A549 (cell line): ENCODE data around the gene OSBPL8. TPM values are rescaled to one million over a fixed set of nuclear protein-coding genes. Genes with fewer than 3 reads are reported as not detected.
A peak's percentile ranks its signal among the peaks of the same experiment; 100 is the strongest.

ENCODE experiments used
- ATAC-seq, 2 experiments: fragments of 200-7000 bp in 1 of 2; fragments of >200 bp in 1 of 2; cut with Nextera tagmentation in 1 of 2; cut with Tn5 transposase in 1 of 2; 3 replicates each; pipeline versions ENCODE4 v1.8.0 to v1.9.1; 2018 to 2020; ENCODE audit warnings: mild to moderate bottlenecking in 1 of 2, moderate library complexity in 1 of 2
- CTCF ChIA-PET: fragments of 300-600 bp; sonication (Branson Sonifier 250); formaldehyde crosslinking; extraction: SDS; loops from one replicate; lab custom pipeline; 2021; ENCODE audit warnings: antibody characterized with exemption, inconsistent platforms; lab: Yijun Ruan, JAX
- POLR2A ChIA-PET: fragments of 350-600 bp; formaldehyde crosslinking; extraction: SDS; loops from one replicate; lab custom pipeline; 2021; ENCODE audit warnings: antibody characterized with exemption, inconsistent platforms; lab: Yijun Ruan, JAX
- DNase-seq, 2 experiments: peaks; one replicate each; pipeline versions ENCODE4 v3.0.0 to v3.0.0-alpha.2; 2011 to 2016; ENCODE audit warnings: low read depth in 1 of 2, low spot score in 1 of 2
- FAIRE-seq: peaks from 2 replicates; lab custom pipeline; 2011; peaks lifted over from hg19 to GRCh38; lab: Jason Lieb, UNC
- H3K27ac ChIP-seq, 2 experiments: fragments of >200 bp; sonication (Bioruptor Twin); formaldehyde crosslinking; 3 replicates each; pipeline ENCODE4 v1.5.1; 2016 to 2017
- H3K4me1 ChIP-seq: fragments of >200 bp; sonication (Bioruptor Twin); formaldehyde crosslinking; 3 replicates; pipeline ENCODE4 v1.6.1; 2016
- H3K4me2 ChIP-seq: fragments of >200 bp; sonication (Bioruptor Twin); formaldehyde crosslinking; 3 replicates; pipeline ENCODE4 v1.6.1; 2016
- H3K4me3 ChIP-seq: fragments of >200 bp; sonication (Bioruptor Twin); formaldehyde crosslinking; 3 replicates; pipeline ENCODE4 v1.5.1; 2016
- H3K9me3 ChIP-seq: fragments of >200 bp; sonication (Bioruptor Twin); formaldehyde crosslinking; 3 replicates; pipeline ENCODE4 v1.6.1; 2016
- ATOH8 ChIP-seq: fragments of 250-450 bp; sonication (Bioruptor Pico); IDR thresholded peaks from 2 replicates; pipeline ENCODE4 v1.5.0; 2020; ENCODE audit warnings: low read depth, mild to moderate bottlenecking, moderate library complexity
- CEBPB ChIP-seq, 2 experiments: fragments of >200 bp in 1 of 2; sonication (Bioruptor Twin) in 1 of 2; formaldehyde crosslinking in 1 of 2; IDR thresholded peaks; 2 replicates each; pipeline ENCODE4 v1.6.1; 2012 to 2016
- CHD2 ChIP-seq: fragments of 150-350 bp; IDR thresholded peaks from 2 replicates; pipeline ENCODE4 v1.6.1; 2014; ENCODE audit warnings: low read length; ENCODE audit not compliant: partially characterized antibody
- EP300 ChIP-seq, 2 experiments: fragments of >200 bp; sonication (Bioruptor Twin); formaldehyde crosslinking; IDR thresholded peaks; 2 replicates in 1 of 2; 3 replicates in 1 of 2; pipeline ENCODE4 v1.6.1; 2016 to 2017
- FOSL2 ChIP-seq, 2 experiments: fragments of 450-650 bp in 1 of 2; fragments of >200 bp in 1 of 2; sonication (Bioruptor Twin) in 1 of 2; formaldehyde crosslinking; IDR thresholded peaks; 2 replicates each; pipeline versions ENCODE4 v1.5.0 to v1.6.1; 2016 to 2020; ENCODE audit warnings: mild to moderate bottlenecking in 1 of 2, moderate library complexity in 1 of 2
- FOXS1 ChIP-seq: fragments of 250-450 bp; sonication (Bioruptor Pico); IDR thresholded peaks from 2 replicates; pipeline ENCODE4 v1.5.0; 2020; ENCODE audit warnings: mild to moderate bottlenecking, moderate library complexity
- HDAC2 ChIP-seq: fragments of 200-600 bp; sonication (generic); IDR thresholded peaks from 2 replicates; pipeline ENCODE4 v1.6.1; 2016
- HEYL ChIP-seq: fragments of 250-450 bp; sonication (Bioruptor Pico); IDR thresholded peaks from 2 replicates; pipeline ENCODE4 v1.8.0; 2021; ENCODE audit warnings: mild to moderate bottlenecking, moderate library complexity
- HOXB13 ChIP-seq: fragments of 250-450 bp; sonication (Bioruptor Pico); IDR thresholded peaks from 2 replicates; pipeline ENCODE4 v1.5.0; 2020; ENCODE audit warnings: low read depth, mild to moderate bottlenecking, moderate library complexity
- JUN ChIP-seq, 2 experiments: fragments of >200 bp; sonication (Bioruptor Twin); formaldehyde crosslinking; IDR thresholded peaks; 2 replicates in 1 of 2; 3 replicates in 1 of 2; pipeline ENCODE4 v1.6.1; 2016 to 2017
- JUNB ChIP-seq: fragments of >200 bp; sonication (Bioruptor Twin); formaldehyde crosslinking; IDR thresholded peaks from 2 replicates; pipeline ENCODE4 v1.6.1; 2016
- MAFK ChIP-seq: fragments of 450-650 bp; IDR thresholded peaks from 2 replicates; pipeline ENCODE4 v1.6.1; 2014; ENCODE audit not compliant: partially characterized antibody
- MAX ChIP-seq: IDR thresholded peaks from 2 replicates; pipeline ENCODE4 v1.6.1; 2012
- MYC ChIP-seq: IDR thresholded peaks from 2 replicates; pipeline ENCODE4 v1.6.1; 2012; ENCODE audit warnings: mild to moderate bottlenecking, inconsistent platforms, low read length, improper control_type of control experiment, borderline replicate concordance
- POLR2AphosphoS2 ChIP-seq: conservative IDR thresholded peaks from 2 replicates; pipeline ENCODE4 v1.6.1; 2012; ENCODE audit warnings: low read length, improper control_type of control experiment, inconsistent platforms
- RAD21 ChIP-seq, 2 experiments: fragments of >200 bp in 1 of 2; sonication (Bioruptor Twin) in 1 of 2; formaldehyde crosslinking in 1 of 2; IDR thresholded peaks in 1 of 2; conservative IDR thresholded peaks in 1 of 2; 2 replicates in 1 of 2; 3 replicates in 1 of 2; pipeline ENCODE4 v1.6.1; 2012 to 2018; ENCODE audit warnings: inconsistent platforms in 1 of 2
- RCOR1 ChIP-seq: fragments of 150-350 bp; IDR thresholded peaks from 2 replicates; pipeline ENCODE4 v1.6.1; 2014; ENCODE audit warnings: antibody characterized with exemption, low read length, low read depth
- RFX5 ChIP-seq: fragments of 450-650 bp; IDR thresholded peaks from 2 replicates; pipeline ENCODE4 v1.7.1; 2014; ENCODE audit warnings: antibody characterized with exemption, mild to moderate bottlenecking, moderate library complexity
- RNF2 ChIP-seq: fragments of 200-600 bp; sonication (generic); IDR thresholded peaks from 2 replicates; pipeline ENCODE4 v1.6.1; 2016; ENCODE audit warnings: low read depth, mild to moderate bottlenecking, antibody characterized with exemption, moderate library complexity, borderline replicate concordance
- SREBF2 ChIP-seq: fragments of 450-650 bp; IDR thresholded peaks from 2 replicates; pipeline ENCODE4 v1.6.1; 2014; ENCODE audit warnings: mild to moderate bottlenecking, moderate library complexity
- TFCP2L1 ChIP-seq: fragments of 250-450 bp; sonication (Bioruptor Pico); IDR thresholded peaks from 2 replicates; pipeline ENCODE4 v1.5.0; 2021; ENCODE audit warnings: mild to moderate bottlenecking
- ZC3H11A ChIP-seq: fragments of 450-650 bp; IDR thresholded peaks from 2 replicates; pipeline ENCODE4 v1.6.1; 2014; ENCODE audit warnings: antibody characterized with exemption, mild to moderate bottlenecking
- ZFP36 ChIP-seq: fragments of 450-650 bp; IDR thresholded peaks from 2 replicates; pipeline ENCODE4 v1.6.1; 2014; ENCODE audit warnings: borderline replicate concordance; ENCODE audit not compliant: partially characterized antibody
- ZNF302 ChIP-seq: fragments of 250-450 bp; sonication (Bioruptor Pico); IDR thresholded peaks from 2 replicates; pipeline ENCODE4 v1.9.0; 2021; ENCODE audit warnings: inconsistent platforms, mild to moderate bottlenecking, moderate library complexity
- ZSCAN20 ChIP-seq: fragments of 250-450 bp; sonication (Bioruptor Pico); IDR thresholded peaks from 2 replicates; pipeline ENCODE4 v1.8.0; 2022; ENCODE audit warnings: mild to moderate bottlenecking, moderate library complexity
- WGBS: methylation state at CpG from one replicate; pipeline ENCODE4 v1.1.6; 2017; ENCODE audit errors: missing lambda C conversion rate; 5-methylcytosine and 5-hydroxymethylcytosine counted together
- polyA plus RNA-seq, 4 experiments: library from polyadenylated mRNA; depleted of rRNA in 3 of 4; stranded (reverse); fragments of >200 nt; fragmentation: RNase III in 1 of 4; extraction: RNeasy Plus Mini Kit Qiagen cat#74134 plus additional on column Dnase treatment in 1 of 4; gene quantifications; 2 replicates in 3 of 4; 3 replicates in 1 of 4; pipeline ENCODE4 v1.2.3, GENCODE V29; 2011 to 2017
- TF ChIP-seq, protein P1 (sequence below): fragments of 250-450 bp; sonication (Bioruptor Pico); IDR thresholded peaks from 2 replicates; pipeline ENCODE4 v1.5.0; 2021; ENCODE audit warnings: mild to moderate bottlenecking, moderate library complexity, borderline replicate concordance
- TF ChIP-seq, protein P2 (sequence below): fragments of >200 bp; sonication (Bioruptor Twin); formaldehyde crosslinking; IDR thresholded peaks from 3 replicates; pipeline ENCODE4 v1.6.1; 2016

OSBPL8 gene
- polyA plus RNA-seq, 2 of the 4 experiments (the other 2 are of a cell fraction): 15.4 to 43.2 TPM

- CTCF ChIA-PET: no interaction called here
- Histone ChIP-seq H3K4me2 (peak overlapping the region; percentile 44), H3K9me3 (no peaks in the 10 kb centered on the region), H3K4me1 (peaks cover 27% of the 10 kb centered on the region), H3K4me3 (no peak overlapping the region), H3K27ac (0 out of 6 replicates have a peak overlapping the region, but pooled peaks of 1 of the 2 experiments have one; percentile 6)
- 38% methylated on average over 2 of the region's 2 CpGs for WGBS
- TF ChIP-seq RCOR1 (no peak), SREBF2 (no peak), HDAC2 (no peak), JUNB (0 out of 2 replicates have a peak, but pooled peaks have one; percentile 26), CEBPB (IDR thresholded peaks at IDR 0.05) (peak in 1 of 2 experiments; percentile 79; a peak in 2 of 4 replicates), ZFP36 (peak; percentile 66), FOSL2 (IDR thresholded peaks at IDR 0.05) (0 out of 2 replicates have a peak, but pooled peaks have one; percentile 18), FOSL2 (CRISPR knock-in tag; IDR thresholded peaks at IDR 0.05) (peak; percentile 78)
- POLR2A ChIA-PET: no interaction called here
- DNase-seq (peak in 1 of 2 experiments; percentile 7), ATAC-seq (peak in 1 of 2 experiments; percentile 29; a peak in 1 of 6 replicates), FAIRE-seq (peak; percentile 43)
Observed at GRCh38 chr12:76449583-76449982, 110.0 kb downstream of the OSBPL8 start.

- Histone ChIP-seq H3K9me3 (no peaks in the 10 kb centered on the region), H3K4me2 (peak overlapping the region; percentile 44), H3K27ac (0 out of 6 replicates have a peak overlapping the region, but pooled peaks of 1 of the 2 experiments have one; percentile 6), H3K4me1 (peaks cover 29% of the 10 kb centered on the region), H3K4me3 (no peak overlapping the region)
- POLR2A ChIA-PET: no interaction called here
- WGBS: 72% methylated on average over 1 of the region's 1 CpG
- ATAC-seq (no peak), DNase-seq (no peak), FAIRE-seq (no peak)
- CTCF ChIA-PET: no interaction called here
- TF ChIP-seq EP300 (IDR thresholded peaks at IDR 0.05) (no peak), TFCP2L1 (CRISPR knock-in tag) (no peak), FOXS1 (no peak), MYC (no peak), ZNF302 (CRISPR knock-in tag) (no peak), ATOH8 (no peak), ZFP36 (no peak), SREBF2 (no peak)
- TF ChIP-seq, protein P1, sequence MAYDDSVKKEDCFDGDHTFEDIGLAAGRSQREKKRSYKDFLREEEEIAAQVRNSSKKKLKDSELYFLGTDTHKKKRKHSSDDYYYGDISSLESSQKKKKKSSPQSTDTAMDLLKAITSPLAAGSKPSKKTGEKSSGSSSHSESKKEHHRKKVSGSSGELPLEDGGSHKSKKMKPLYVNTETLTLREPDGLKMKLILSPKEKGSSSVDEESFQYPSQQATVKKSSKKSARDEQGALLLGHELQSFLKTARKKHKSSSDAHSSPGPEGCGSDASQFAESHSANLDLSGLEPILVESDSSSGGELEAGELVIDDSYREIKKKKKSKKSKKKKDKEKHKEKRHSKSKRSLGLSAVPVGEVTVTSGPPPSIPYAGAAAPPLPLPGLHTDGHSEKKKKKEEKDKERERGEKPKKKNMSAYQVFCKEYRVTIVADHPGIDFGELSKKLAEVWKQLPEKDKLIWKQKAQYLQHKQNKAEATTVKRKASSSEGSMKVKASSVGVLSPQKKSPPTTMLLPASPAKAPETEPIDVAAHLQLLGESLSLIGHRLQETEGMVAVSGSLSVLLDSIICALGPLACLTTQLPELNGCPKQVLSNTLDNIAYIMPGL (CRISPR knock-in tag): no peak
Observed at GRCh38 chr12:76449016-76449415, 110.6 kb downstream of the OSBPL8 start.

- H3K27ac ChIP-seq: no peak overlapping the region
- H3K4me1 ChIP-seq: peaks cover 27% of the 10 kb centered on the region
- no peak overlapping the region for H3K4me3 ChIP-seq
- FAIRE-seq: no peak
- WGBS: 90% methylated on average over 1 of the region's 1 CpG
- H3K9me3 ChIP-seq: no peaks in the 10 kb centered on the region
- CTCF ChIA-PET: no interaction called here
- no peak overlapping the region for H3K4me2 ChIP-seq
- TF ChIP-seq ZNF302 (CRISPR knock-in tag): no peak
- no peak for DNase-seq
- no peak for ATAC-seq
- POLR2A ChIA-PET: no interaction called here
Observed at GRCh38 chr12:76446090-76446489, 113.5 kb downstream of the OSBPL8 start.

DNA sequence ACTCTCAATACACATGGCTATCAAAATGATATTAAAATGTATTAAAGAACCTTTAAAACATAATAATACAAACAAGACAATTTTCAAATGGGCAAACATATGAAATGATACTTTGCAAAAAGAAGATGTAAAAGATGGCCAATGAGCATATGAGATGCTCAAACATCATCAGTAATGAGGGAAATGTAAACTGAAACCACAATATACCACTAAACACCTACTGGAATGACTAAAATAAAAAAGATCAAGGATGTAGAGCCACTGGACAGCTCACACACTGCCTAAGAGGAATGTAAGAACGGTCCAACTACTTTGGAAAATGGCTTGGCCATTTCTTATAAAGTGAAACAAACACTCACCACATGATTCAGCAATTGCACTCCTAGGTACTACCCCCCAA lies 114.1 kb downstream of the OSBPL8 start:
- Histone ChIP-seq H3K4me3 (no peak overlapping the region), H3K4me2 (no peak overlapping the region), H3K27ac (no peak overlapping the region), H3K9me3 (no peaks in the 10 kb centered on the region), H3K4me1 (peaks cover 20% of the 10 kb centered on the region)
- ChIA-PET CTCF (no interaction called here), POLR2A (no interaction called here)
- no peak for DNase-seq
- TF ChIP-seq HDAC2 (no peak), MAFK (no peak), CHD2 (no peak), ZSCAN20 (CRISPR knock-in tag) (no peak), JUN (IDR thresholded peaks at IDR 0.05) (no peak), ZC3H11A (no peak), MAX (no peak), RFX5 (no peak), SREBF2 (no peak), RNF2 (no peak), JUNB (no peak), EP300 (IDR thresholded peaks at IDR 0.05) (no peak), RAD21 (conservative IDR thresholded peaks at IDR 0.05 in 1 of 2, IDR thresholded peaks at IDR 0.05 in 1 of 2) (no peak), HEYL (CRISPR knock-in tag) (no peak), POLR2AphosphoS2 (no peak), HOXB13 (CRISPR knock-in tag) (no peak)
- TF ChIP-seq, protein P2, sequence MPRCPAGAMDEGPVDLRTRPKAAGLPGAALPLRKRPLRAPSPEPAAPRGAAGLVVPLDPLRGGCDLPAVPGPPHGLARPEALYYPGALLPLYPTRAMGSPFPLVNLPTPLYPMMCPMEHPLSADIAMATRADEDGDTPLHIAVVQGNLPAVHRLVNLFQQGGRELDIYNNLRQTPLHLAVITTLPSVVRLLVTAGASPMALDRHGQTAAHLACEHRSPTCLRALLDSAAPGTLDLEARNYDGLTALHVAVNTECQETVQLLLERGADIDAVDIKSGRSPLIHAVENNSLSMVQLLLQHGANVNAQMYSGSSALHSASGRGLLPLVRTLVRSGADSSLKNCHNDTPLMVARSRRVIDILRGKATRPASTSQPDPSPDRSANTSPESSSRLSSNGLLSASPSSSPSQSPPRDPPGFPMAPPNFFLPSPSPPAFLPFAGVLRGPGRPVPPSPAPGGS: no peak
- no peak for ATAC-seq
- no peak for FAIRE-seq
- WGBS: 89% methylated on average over 1 of the region's 1 CpG
